SK-N-SH treated with all-trans-retinoic acid at 6 μM for 48 hours (cell line): Measurements from ENCODE around the gene CDH4.

Experiments
- ATAC-seq: fragments of 200-7000 bp; cut with Tn5 transposase; 3 replicates; pipeline ENCODE4 v1.9.1; 2020; ENCODE audit warnings: mild to moderate bottlenecking, moderate library complexity
- ARNTL ChIP-seq: fragments of 450-650 bp; formaldehyde crosslinking; IDR thresholded peaks from 2 replicates; pipeline ENCODE4 v1.5.0; 2020; ENCODE audit warnings: low read depth, mild to moderate bottlenecking, moderate library complexity, borderline replicate concordance
- BACH2 ChIP-seq: fragments of 250-450 bp; sonication (Bioruptor Pico); IDR thresholded peaks from 2 replicates; pipeline ENCODE4 v1.9.0; 2021; ENCODE audit warnings: mild to moderate bottlenecking, borderline replicate concordance
- CREB5 ChIP-seq: fragments of 250-450 bp; sonication (Bioruptor Pico); IDR thresholded peaks from 2 replicates; pipeline ENCODE4 v1.5.1; 2020; ENCODE audit warnings: low read depth, mild to moderate bottlenecking, moderate library complexity
- CSDC2 ChIP-seq: fragments of 250-450 bp; sonication (Bioruptor Pico); IDR thresholded peaks from 2 replicates; pipeline ENCODE4 v1.5.0; 2020; ENCODE audit warnings: mild to moderate bottlenecking, moderate library complexity
- CSRNP3 ChIP-seq: fragments of 250-450 bp; sonication (Bioruptor Pico); IDR thresholded peaks from 2 replicates; pipeline ENCODE4 v1.5.1; 2021; ENCODE audit warnings: mild to moderate bottlenecking, moderate library complexity
- ESRRG ChIP-seq: fragments of 250-450 bp; sonication (Bioruptor Pico); IDR thresholded peaks from 2 replicates; pipeline ENCODE4 v1.6.1; 2021; ENCODE audit warnings: mild to moderate bottlenecking
- GLIS3 ChIP-seq: fragments of 250-450 bp; sonication (Bioruptor Pico); IDR thresholded peaks from 2 replicates; pipeline ENCODE4 v1.5.0; 2020; ENCODE audit warnings: mild to moderate bottlenecking, moderate library complexity
- ISL1 ChIP-seq: fragments of 250-450 bp; sonication (Bioruptor Pico); IDR thresholded peaks from 2 replicates; pipeline ENCODE4 v2.1.2; 2022; ENCODE audit warnings: mild to moderate bottlenecking, moderate library complexity
- OSR1 ChIP-seq: fragments of 250-450 bp; sonication (Bioruptor Pico); IDR thresholded peaks from 2 replicates; pipeline ENCODE4 v1.8.0; 2022; ENCODE audit warnings: moderate library complexity, mild to moderate bottlenecking, inconsistent platforms
- PATZ1 ChIP-seq: fragments of 250-450 bp; sonication (Bioruptor Pico); IDR thresholded peaks from 2 replicates; pipeline ENCODE4 v1.8.0; 2020; ENCODE audit warnings: mild to moderate bottlenecking, moderate library complexity, borderline replicate concordance
- PPARA ChIP-seq: fragments of 250-450 bp; sonication (Bioruptor Pico); IDR thresholded peaks from 2 replicates; pipeline ENCODE4 v1.5.0; 2020; ENCODE audit warnings: mild to moderate bottlenecking, borderline replicate concordance
- RARB ChIP-seq: fragments of 250-450 bp; sonication (Bioruptor Pico); IDR thresholded peaks from 2 replicates; pipeline ENCODE4 v1.8.0; 2021; ENCODE audit warnings: mild to moderate bottlenecking, moderate library complexity
- SNAI2 ChIP-seq: fragments of 250-450 bp; sonication (Bioruptor Pico); IDR thresholded peaks from 2 replicates; pipeline ENCODE4 v1.5.0; 2020; ENCODE audit warnings: mild to moderate bottlenecking, moderate library complexity
- TCF4 ChIP-seq: fragments of 250-450 bp; sonication (Bioruptor Pico); IDR thresholded peaks from 2 replicates; pipeline ENCODE4 v1.8.0; 2021; ENCODE audit warnings: mild to moderate bottlenecking, moderate library complexity, borderline replicate concordance
- TOX ChIP-seq: fragments of 250-450 bp; sonication (Bioruptor Pico); IDR thresholded peaks from 2 replicates; pipeline ENCODE4 v1.8.0; 2021; ENCODE audit warnings: mild to moderate bottlenecking, moderate library complexity, borderline replicate concordance
- TSHZ2 ChIP-seq: fragments of 250-450 bp; sonication (Bioruptor Pico); IDR thresholded peaks from 2 replicates; pipeline ENCODE4 v1.5.0; 2020; ENCODE audit warnings: mild to moderate bottlenecking, moderate library complexity
- ZC3H10 ChIP-seq: fragments of 250-450 bp; sonication (Bioruptor Pico); IDR thresholded peaks from 2 replicates; pipeline ENCODE4 v1.5.1; 2021; ENCODE audit warnings: mild to moderate bottlenecking, moderate library complexity
- ZFP3 ChIP-seq: fragments of 250-450 bp; sonication (Bioruptor Pico); IDR thresholded peaks from 2 replicates; pipeline ENCODE4 v1.5.0; 2020; ENCODE audit warnings: mild to moderate bottlenecking, moderate library complexity
- ZFP30 ChIP-seq: fragments of 450-650 bp; formaldehyde crosslinking; IDR thresholded peaks from 2 replicates; pipeline ENCODE4 v1.5.0; 2022; ENCODE audit warnings: mild to moderate bottlenecking, moderate library complexity
- ZNF70 ChIP-seq: fragments of 450-650 bp; formaldehyde crosslinking; IDR thresholded peaks from 2 replicates; pipeline ENCODE4 v1.5.0; 2020; ENCODE audit warnings: mild to moderate bottlenecking, moderate library complexity
- ZNF8 ChIP-seq: fragments of 450-650 bp; formaldehyde crosslinking; IDR thresholded peaks from 2 replicates; pipeline ENCODE4 v1.5.0; 2020; ENCODE audit warnings: mild to moderate bottlenecking, moderate library complexity

Gene CDH4

GRCh38 chr20:61833807-61834610, 581.9 kb downstream of the CDH4 start:
- TF ChIP-seq ESRRG (CRISPR knock-in tag) (no peak), CSRNP3 (CRISPR knock-in tag) (no peak), CSDC2 (CRISPR knock-in tag) (no peak), SNAI2 (CRISPR knock-in tag) (no peak), TCF4 (no peak), BACH2 (CRISPR knock-in tag) (no peak), ISL1 (no peak), RARB (CRISPR knock-in tag) (no peak), CREB5 (CRISPR knock-in tag) (no peak), ZNF70 (CRISPR knock-in tag) (no peak), TSHZ2 (no peak), ZC3H10 (no peak), ZFP3 (CRISPR knock-in tag) (no peak), ZFP30 (CRISPR knock-in tag) (no peak), PPARA (CRISPR knock-in tag) (no peak), PATZ1 (no peak), TOX (no peak), GLIS3 (CRISPR knock-in tag) (no peak), ZNF8 (no peak)
- no peak for ATAC-seq

- no peak for ATAC-seq
- TF ChIP-seq BACH2 (CRISPR knock-in tag) (no peak), TOX (no peak), ARNTL (CRISPR knock-in tag) (no peak), OSR1 (CRISPR knock-in tag) (no peak), CSRNP3 (CRISPR knock-in tag) (no peak), ZC3H10 (no peak)
Measured at GRCh38 chr20:61835301-61835700, 583.2 kb downstream of the CDH4 start.

- TF ChIP-seq TCF4, result no peak
- no peak for TF ChIP-seq ZFP3 (CRISPR knock-in tag)
- TF ChIP-seq PPARA (CRISPR knock-in tag), result no peak
- no peak for ATAC-seq
Measured at GRCh38 chr20:61835791-61836350, 583.8 kb downstream of the CDH4 start.
